HPDE6-E6E7 (cell line): ENCODE data around the gene ATP2B2.

Source experiments
- DNase-seq: peaks from one replicate; pipeline ENCODE4 v3.0.0; 2011; ENCODE audit warnings: missing footprints; ENCODE audit errors: extremely low spot score

Gene ATP2B2

DNA sequence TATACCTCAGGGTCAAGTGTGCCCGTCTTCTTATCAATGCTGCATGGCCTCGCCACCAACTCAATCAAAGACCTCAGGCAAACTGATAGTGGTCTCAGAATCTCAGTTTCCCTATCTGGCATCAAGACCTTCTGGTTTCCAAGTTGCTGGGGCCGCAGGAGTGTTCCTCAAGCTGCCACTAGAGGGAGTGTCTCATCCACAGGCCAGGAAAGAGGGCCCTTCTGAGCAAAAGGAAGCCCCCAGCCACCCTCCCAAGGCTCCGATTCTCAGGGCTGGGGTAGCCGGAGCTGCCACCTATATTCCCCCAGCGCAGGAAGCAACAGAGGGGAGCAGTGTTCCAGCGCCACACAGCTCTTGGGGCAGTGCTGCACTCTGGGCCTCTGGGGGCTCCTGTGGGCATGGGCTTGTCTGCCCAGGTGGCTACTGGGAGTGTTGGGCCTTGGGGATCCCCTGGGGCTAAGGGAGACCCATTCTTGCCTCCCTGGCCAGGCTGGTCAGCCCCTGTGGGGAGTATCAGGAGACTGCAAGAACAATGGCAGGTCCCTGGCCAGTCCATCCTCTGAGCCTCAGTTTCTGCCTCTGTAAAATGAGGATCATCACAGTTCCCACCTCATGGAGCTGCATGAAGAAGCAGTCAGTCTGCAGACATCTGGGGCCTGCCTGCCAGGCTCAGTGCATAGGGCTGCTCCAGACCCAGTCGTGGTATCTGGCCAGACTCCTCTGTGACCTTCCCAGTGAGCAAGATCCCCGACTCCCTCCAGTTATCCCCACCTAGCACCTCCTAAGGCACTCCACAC is 161.0 kb downstream of the ATP2B2 start:
- DNase-seq: no peak

GRCh38 chr3:10343526-10343925 is 161.9 kb downstream of the ATP2B2 start:
- no peak for DNase-seq

- no peak for DNase-seq
These were observed 162.6 kb downstream of the ATP2B2 start for GRCh38 chr3:10342781-10343180.

DNA sequence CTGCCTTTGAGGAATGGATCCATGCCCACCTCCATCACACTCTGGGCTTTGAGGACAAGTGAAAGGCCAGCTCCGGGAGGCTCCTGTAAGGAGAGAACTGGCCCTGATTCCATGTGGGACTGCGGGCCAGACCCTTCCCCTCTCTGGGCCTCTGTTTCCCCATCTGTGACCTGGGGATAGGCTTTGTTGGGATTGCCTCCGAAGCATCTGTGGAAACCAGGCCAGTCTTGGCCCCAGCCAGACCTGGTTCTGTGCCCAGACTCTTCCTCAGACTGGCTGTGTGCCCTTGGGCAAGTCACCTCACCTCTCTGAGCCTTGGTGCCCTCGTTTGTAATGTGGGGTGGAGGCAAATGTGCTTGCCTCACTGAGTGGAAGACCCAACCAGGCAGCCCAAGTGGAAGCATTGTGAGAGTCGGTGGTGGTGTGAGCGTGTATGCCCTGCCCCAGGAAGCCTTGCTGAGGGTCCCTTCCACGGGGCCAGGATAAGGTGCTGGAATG is 163.4 kb downstream of the ATP2B2 start:
- DNase-seq: no peak

- no peak for DNase-seq
These were observed 164.9 kb downstream of the ATP2B2 start for GRCh38 chr3:10340476-10340875.

DNA sequence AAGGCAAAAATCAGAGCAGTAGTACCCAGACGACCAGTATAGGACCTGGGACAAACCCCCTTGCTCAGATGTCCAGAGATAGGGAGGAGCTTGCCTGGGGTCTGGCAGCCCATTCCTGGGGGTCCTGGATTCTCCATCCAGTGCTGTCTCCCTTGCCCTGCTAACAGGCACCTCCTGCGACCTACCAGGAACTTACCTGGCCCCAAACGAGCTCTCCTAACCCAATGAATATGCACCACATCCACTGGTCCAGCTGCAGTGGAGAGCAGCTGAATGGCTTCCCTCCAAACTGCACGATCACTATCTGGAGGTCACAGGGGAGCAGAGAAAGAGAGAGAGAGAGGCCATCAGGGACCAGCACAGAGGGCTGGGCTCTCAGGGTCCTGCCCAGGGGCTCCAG is 165.3 kb downstream of the ATP2B2 start:
- DNase-seq: no peak

- no peak for DNase-seq
These were observed 165.9 kb downstream of the ATP2B2 start for GRCh38 chr3:10339376-10339955.

DNA sequence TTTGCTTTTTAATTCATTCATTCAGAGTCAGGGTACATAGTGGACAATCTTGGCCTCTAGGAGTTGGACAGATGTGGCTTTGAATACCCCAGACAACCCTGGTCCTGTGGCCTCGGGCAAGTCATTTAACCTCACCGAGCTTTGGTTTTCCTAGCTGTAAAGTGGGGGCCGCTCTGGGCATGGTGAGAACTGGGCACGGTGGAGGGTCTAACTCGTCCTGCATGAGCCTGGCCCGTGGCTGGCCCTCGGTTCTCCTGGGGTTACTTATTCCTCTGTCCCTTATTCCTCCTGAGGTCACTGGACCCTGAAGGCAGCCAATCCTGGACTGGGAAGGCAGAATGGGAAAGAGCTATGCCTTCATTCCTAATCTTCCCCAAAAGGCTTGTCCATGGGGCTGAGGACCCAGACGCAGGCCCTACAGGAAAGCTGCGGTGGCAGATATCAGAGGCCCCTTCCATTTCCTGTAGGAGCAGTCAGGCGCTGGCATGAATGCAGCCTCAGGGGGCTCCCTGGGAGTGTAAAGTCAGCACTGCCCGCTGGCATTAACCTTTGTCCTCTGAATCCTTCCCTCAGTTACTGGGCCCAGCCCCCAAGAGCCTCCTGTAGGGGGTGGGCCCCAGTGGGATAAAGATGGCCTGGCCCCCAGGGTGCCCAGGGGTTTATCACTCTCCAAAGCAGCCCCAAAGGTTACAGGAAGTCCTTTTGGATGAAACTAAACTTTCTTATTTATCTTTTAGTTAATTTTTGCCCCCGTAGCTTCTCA is 166.6 kb downstream of the ATP2B2 start:
- no peak for DNase-seq

DNA sequence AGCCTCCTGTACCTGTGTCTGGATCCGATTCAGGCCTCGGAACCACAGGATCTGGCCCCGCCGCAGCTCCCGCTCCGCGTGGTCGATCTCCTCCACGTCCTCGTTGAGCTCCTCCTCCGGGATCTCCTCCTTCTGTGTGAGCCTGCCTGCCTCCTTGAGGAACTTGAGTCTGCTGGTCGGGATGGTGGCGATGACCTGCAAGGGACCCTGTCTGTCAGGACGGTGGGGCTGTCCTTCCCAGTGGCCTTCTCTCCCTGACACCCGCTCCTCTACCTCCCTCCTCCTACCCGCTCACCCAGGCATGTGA is 167.3 kb downstream of the ATP2B2 start:
- DNase-seq: no peak

DNA sequence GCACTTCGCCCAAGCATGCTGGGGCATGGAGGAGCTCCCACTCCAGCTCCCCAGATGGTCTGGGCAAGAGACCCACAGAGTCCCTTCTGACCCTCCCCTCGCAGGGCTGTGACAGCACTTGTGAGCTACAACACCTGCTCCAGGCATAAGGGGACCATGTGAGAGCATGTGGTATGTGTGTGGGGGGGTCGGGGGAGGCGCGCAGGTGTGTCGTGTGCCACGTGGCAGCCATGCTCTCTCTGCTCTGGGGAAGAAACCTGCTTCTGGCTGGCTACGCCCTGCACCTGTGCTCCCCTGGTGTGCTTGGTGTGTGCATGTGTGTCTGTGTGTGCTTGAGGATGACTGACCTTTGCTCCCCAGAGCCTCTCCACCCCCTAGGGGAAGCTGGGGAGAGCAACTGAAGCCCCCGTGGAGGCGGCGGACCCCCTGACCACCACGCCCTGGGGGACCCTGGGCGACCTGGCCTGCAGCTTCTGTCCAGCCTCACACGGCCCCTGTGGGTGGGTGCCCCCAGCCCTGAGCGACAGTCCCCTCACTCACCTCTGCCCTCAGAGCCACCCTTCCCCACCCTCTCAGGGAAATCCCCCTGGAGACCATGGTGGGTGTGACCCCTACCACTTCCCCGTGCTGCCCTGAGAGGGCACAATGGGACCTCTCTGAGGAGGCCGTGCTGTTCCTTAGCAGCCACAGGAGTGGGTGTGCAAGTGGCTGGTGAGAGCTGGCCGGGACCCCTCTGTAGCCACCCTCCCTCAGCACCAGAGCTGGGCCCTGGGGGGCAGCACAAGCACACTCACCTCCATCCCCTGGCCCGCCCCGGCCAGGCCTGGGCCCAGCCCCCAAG is 167.8 kb downstream of the ATP2B2 start:
- DNase-seq: no peak

DNA sequence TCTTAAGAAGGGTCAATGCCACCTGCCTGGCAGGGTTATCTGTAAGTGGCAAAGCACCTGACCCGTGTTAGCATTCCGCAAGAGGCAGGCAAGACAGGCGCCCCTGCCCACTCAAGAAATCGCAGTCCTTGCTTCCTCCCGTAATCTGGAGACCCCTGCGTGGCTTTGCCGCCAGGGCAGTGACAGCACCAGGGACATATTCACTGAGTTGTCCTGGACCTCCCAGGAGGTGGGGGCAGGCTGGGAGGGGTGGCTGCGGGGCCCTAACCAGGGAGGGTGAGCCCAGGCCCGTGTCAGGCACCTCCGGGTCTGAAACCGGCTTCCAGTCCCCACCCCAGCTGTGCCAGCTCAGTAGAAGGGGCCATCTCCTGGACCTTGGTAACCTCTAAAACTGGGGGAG is 168.6 kb downstream of the ATP2B2 start:
- DNase-seq: no peak

DNA sequence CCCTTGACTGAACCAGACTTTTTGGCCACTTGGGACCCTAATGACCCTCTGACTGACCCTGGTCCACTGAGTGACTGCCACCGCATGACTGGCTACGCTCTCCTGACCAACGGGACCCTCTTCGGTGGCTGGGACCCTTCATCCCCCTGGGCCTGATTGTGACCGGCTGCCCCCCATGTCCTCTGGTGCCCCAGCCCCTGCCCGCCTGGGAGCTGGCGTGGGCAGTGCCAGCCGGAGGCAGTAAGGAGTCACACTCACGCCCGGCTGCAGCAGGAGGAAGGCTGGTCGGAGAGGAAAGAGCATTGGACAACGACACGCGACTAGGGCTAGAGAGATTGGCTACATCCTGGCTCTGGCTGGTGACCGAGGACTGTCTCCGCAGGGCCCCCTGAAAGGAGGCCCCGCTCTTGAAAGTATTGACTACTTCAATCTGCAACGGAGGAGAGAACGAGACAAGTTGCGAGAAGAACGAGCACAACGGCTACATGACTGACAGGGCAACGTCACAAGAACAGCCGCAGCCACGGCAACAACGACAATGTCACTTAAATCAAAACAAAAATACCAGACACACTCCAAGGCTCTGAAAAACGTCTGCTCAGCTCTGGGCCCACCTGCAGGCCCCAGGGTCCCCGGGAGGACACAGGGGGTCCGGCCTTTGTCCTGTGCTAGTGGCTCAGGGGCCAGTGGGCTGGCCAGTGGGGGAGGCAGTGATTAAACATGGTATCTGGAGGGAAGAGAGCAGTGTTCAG is 169.3 kb downstream of the ATP2B2 start:
- no peak for DNase-seq

DNA sequence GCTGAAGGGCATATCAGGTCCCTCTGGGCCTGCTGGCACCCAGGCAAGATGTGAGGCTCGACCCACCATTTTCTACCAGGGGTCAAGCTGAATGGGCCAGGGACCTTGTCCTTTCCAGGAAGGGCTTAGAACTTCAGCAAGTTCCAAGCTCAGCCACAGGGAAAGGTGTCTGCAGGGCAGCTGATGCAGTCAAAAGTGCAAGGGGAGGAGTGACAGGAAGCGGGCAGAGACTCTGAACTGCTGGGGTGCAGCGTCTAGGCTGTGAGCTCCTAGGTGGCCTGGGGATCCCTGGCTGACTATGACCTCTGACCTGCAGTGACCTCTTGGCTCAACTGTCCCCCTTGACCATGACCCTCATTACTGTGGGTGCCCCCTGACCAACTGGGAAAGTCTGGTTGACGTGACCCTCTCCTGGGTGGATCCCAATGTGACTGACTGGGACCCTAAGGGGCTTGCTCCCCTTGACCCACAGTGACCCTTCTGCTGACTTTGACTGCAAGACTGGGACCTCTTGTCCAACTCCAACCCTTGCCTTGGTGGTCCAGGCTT is 170.1 kb downstream of the ATP2B2 start:
- no peak for DNase-seq

GRCh38 chr3:10334459-10334858 is 170.9 kb downstream of the ATP2B2 start:
- no peak for DNase-seq

GRCh38 chr3:10334042-10334441 is 171.3 kb downstream of the ATP2B2 start:
- no peak for DNase-seq

DNA sequence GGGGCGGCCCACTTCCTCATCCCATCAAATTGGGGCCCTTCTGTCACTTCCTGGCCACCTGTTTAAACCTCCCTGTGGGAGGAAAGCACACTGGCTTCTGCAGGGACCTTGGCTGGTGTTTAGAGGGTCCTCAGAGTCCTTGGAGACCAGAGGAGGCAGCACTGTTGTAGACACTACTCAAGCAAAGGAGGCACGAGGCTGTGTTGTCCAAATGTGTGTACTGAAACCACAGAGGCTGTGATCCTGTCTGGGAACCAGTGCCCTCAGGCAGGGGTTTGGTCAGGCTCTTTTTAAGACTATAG is 172.1 kb downstream of the ATP2B2 start:
- no peak for DNase-seq

DNA sequence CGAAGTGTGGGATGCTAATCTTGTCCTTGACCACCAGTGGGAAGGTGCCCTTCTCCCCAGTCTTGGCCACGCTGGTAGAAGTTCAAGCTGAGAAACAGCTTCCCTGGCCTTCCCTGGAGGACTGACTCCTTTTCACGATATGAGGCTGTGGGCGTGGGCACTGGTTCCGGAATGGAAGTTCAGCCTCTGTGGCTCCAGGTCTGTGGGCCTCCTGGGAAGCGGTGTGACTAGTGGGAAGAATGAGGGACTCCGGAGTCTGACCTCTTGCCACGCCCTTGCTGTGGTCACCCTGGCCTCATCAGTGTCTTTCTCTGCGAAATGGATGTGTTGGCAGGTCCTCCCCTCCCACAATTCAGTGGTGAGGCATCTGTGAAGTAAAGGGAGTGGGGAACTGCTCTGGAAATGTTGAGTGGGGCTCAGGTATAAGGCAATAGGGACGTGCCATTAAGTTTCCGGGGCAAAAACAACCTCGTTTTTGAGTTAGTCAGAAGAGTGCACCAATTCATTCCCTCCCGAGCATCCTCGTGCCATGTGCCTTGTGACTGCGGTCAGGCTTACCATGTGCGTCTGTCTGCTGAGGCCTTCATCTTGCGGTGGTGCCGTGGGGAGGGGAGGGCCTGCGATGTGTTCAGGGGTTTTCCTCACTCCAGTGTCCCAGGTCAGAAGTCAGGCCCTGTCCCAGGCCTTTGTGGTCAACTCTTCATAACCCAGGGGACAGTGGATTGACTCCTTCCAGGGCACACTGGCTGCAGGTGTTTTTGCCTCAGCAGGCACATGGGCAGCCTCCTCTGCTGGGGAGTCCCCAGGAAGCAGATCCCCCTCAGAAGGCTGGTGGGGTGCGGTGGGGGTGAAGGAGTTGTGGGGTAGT is 172.7 kb downstream of the ATP2B2 start:
- DNase-seq: no peak

GRCh38 chr3:10331320-10331719 is 174.1 kb downstream of the ATP2B2 start:
- no peak for DNase-seq

GRCh38 chr3:10330319-10330718 is 175.1 kb downstream of the ATP2B2 start:
- no peak for DNase-seq

- no peak for DNase-seq
These were observed 175.8 kb downstream of the ATP2B2 start for GRCh38 chr3:10329495-10330015.
